Activated CD8-positive, alpha-beta memory T cell treated with anti-CD3 and anti-CD28 coated beads for 1 hour (primary cell): ENCODE measurements around the gene ZNF90.
"Not testable (repeated sequence)": the region's sequence is repeated elsewhere in the genome, so short reads cannot be mapped to it uniquely, and the experiment has no call there.

ENCODE experiments used
- DNase-seq, 2 donors: peaks; one replicate each; pipeline ENCODE4 v3.0.0-alpha.2; 2020; ENCODE audit warnings: low read depth in 1 of 2; ENCODE audit errors: extremely low read depth in 1 of 2

The ZNF90 gene

GRCh38 chr19:20077791-20078463 lies at the start of gene ZNF90:
ZNF90 (plus strand) TSS chr19:20078000; CDS start chr19:20078133, 133 bp downstream.
- DNase-seq, result peak; percentile 66 to 69

GRCh38 chr19:20028611-20029010 lies 49.2 kb upstream of the ZNF90 start:
- DNase-seq, result no peak

GRCh38 chr19:20035935-20036334 lies 41.9 kb upstream of the ZNF90 start:
- no peak for DNase-seq

GRCh38 chr19:20038358-20039202 lies 39.2 kb upstream of the ZNF90 start:
- no peak for DNase-seq

- peak; percentile 85 to 88 for DNase-seq
Observed at GRCh38 chr19:20039203-20039723, 38.5 kb upstream of the ZNF90 start, which contains the start of gene ZNF682. ZNF682 (minus strand) TSS chr19:20039505; CDS start chr19:20039345, 160 bp downstream.

GRCh38 chr19:20044663-20045062 lies 33.1 kb upstream of the ZNF90 start:
- no peak for DNase-seq

- DNase-seq, result not testable (repeated sequence)
Observed at GRCh38 chr19:20045742-20046141, 32.1 kb upstream of the ZNF90 start.

- DNase-seq, result peak; percentile 8 to 41
Observed at GRCh38 chr19:20051841-20052768, 25.7 kb upstream of the ZNF90 start.

- not testable (repeated sequence) for DNase-seq
Observed at GRCh38 chr19:20058738-20059137, 19.1 kb upstream of the ZNF90 start.

- DNase-seq, result no peak
Observed at GRCh38 chr19:20060282-20060681, 17.5 kb upstream of the ZNF90 start.

- no peak for DNase-seq
Observed at GRCh38 chr19:20066861-20067260, 10.9 kb upstream of the ZNF90 start.

- DNase-seq, result no peak
Observed at GRCh38 chr19:20067943-20068342, 9.9 kb upstream of the ZNF90 start.

GRCh38 chr19:20068559-20068958 lies 9.2 kb upstream of the ZNF90 start:
- not testable (repeated sequence) for DNase-seq

GRCh38 chr19:20070691-20071090 lies 7.1 kb upstream of the ZNF90 start:
- no peak for DNase-seq

GRCh38 chr19:20072936-20073335 lies 4.9 kb upstream of the ZNF90 start:
- DNase-seq, result no peak

- no peak for DNase-seq
Observed at GRCh38 chr19:20078581-20079031, 806 bp downstream of the ZNF90 start.

GRCh38 chr19:20079476-20079875 lies 1.7 kb downstream of the ZNF90 start:
- no peak for DNase-seq

GRCh38 chr19:20080656-20081055 lies 2.9 kb downstream of the ZNF90 start:
- DNase-seq, result no peak

GRCh38 chr19:20082232-20082833 lies 4.5 kb downstream of the ZNF90 start:
- not testable (repeated sequence) for DNase-seq

- not testable (repeated sequence) for DNase-seq
Observed at GRCh38 chr19:20082876-20083275, 5.1 kb downstream of the ZNF90 start.
